ENCODE data around the gene TMEM52. TPM values are rescaled to one million over a fixed set of nuclear protein-coding genes. Genes with fewer than 3 reads are reported as not detected.

TMEM52 gene
- total and polyA plus RNA-seq, 2 of the 8 experiments (the other 6 are each of a cell fraction or from before 2014, with no cell fraction given), result 14.6 to 30.2 TPM

- no peak overlapping the region for H3K4me3 ChIP-seq (ENCODE audit: extremely low read depth in 1 of 4, insufficient read depth in 2 of 4, low read depth in 3 of 4, low read length in 4 of 4)
- no peak overlapping the region for H2AK5ac ChIP-seq (ENCODE audit: low read depth, low read length)
- H4K91ac ChIP-seq (replicated peaks; ENCODE audit: insufficient read length, low read length), result no peak overlapping the region
- H2BK15ac ChIP-seq (ENCODE audit: low read length), result no peak overlapping the region
- no peak overlapping the region for H3K14ac ChIP-seq (ENCODE audit: insufficient read length)
- no peak overlapping the region for H3K4ac ChIP-seq (replicated peaks; ENCODE audit: insufficient read length, low read depth, low read length)
- no peak overlapping the region; the same call in none of the 2 replicates for H4K8ac ChIP-seq (ENCODE audit: extremely low read depth, insufficient read depth, low read length)
- no peak overlapping the region for H3K56ac ChIP-seq (replicated peaks; ENCODE audit: insufficient read length, low read depth, low read length)
- H3K27me3 ChIP-seq (replicated peaks in 1 of 4; ENCODE audit: control insufficient read depth in 3 of 4, extremely low read depth in 1 of 4, insufficient read depth in 3 of 4, low read length in 3 of 4), result no peaks in the 10 kb centered on the region; a peak in 1 of 7 replicates
- no peak overlapping the region for H3K4me2 ChIP-seq (ENCODE audit: insufficient read depth in 1 of 2, low read depth in 2 of 2, low read length in 2 of 2)
- peaks cover 0 to 9% (median 0%) of the 10 kb centered on the region in 4 experiments; a peak in 2 of 7 replicates for H3K4me1 ChIP-seq (replicated peaks in 1 of 4; ENCODE audit: control insufficient read depth in 3 of 4, insufficient read depth in 4 of 4, low read length in 3 of 4)
- no peak overlapping the region for H3K23ac ChIP-seq (ENCODE audit: insufficient read length)
- H2BK20ac ChIP-seq (ENCODE audit: low read length), result no peak overlapping the region
- no peaks in the 10 kb centered on the region for H3K9me3 ChIP-seq (ENCODE audit: insufficient read depth in 2 of 2, low read depth in 1 of 2, low read length in 1 of 2)
- FAIRE-seq (no peak), DNase-seq (ENCODE audit: low read depth in 1 of 2, low spot score in 2 of 2) (no peak)
- ChIA-PET CTCF (ENCODE audit: partially characterized antibody) (interaction anchor here (0.5 to 4.0 kb wide), 19 partner anchors 10 to 236 kb away, joined by 3 to 21 read pairs (median 3); no protein-coding TSS in a partner anchor), POLR2A (ENCODE audit: partially characterized antibody) (interaction anchor here (0.6 to 1.8 kb wide), 7 partner anchors 10 to 410 kb away, joined by 3 to 15 read pairs (median 4); no protein-coding TSS in a partner anchor)
- no peak overlapping the region for H3K18ac ChIP-seq (ENCODE audit: extremely low read depth, low read length)
- H4K20me1 ChIP-seq (replicated peaks in 1 of 2; ENCODE audit: control insufficient read depth in 1 of 2, insufficient read depth in 2 of 2, low read length in 2 of 2), result peaks cover 0 to 6% of the 10 kb centered on the region in 2 experiments
- H3K79me2 ChIP-seq (ENCODE audit: control insufficient read depth in 1 of 2, insufficient read depth in 2 of 2, low read length in 2 of 2), result no peaks in the 10 kb centered on the region
- H3K23me2 ChIP-seq (ENCODE audit: low read depth, low read length), result no peaks in the 10 kb centered on the region
- no peaks in the 10 kb centered on the region for H3K79me1 ChIP-seq (ENCODE audit: low read depth, low read length)
- no peak overlapping the region for H2AFZ ChIP-seq (ENCODE audit: low read length)
- WGBS, 2 experiments (ENCODE audit: extremely low coverage in 1 of 2, insufficient coverage in 1 of 2, insufficient read length in 1 of 2, insufficient replicate concordance in 2 of 2, low coverage in 1 of 2, low lambda C conversion rate in 2 of 2, missing lambda C conversion rate in 1 of 2), result 87% methylated on average over 13 of the region's 13 CpGs; no CpG with 5 or more reads in 1 of the 2 experiments
- H3K27ac ChIP-seq (ENCODE audit: low read depth, low read length), result no peak overlapping the region
- H2BK12ac ChIP-seq (ENCODE audit: low read depth, low read length), result no peak overlapping the region
- no peak overlapping the region for H2BK120ac ChIP-seq (replicated peaks; ENCODE audit: low read depth, low read length)
- no peak overlapping the region for H2BK5ac ChIP-seq (ENCODE audit: low read depth, low read length)
- no peak overlapping the region for H4K5ac ChIP-seq (ENCODE audit: insufficient read length, low read depth, low read length)
- no peak overlapping the region for H3K9ac ChIP-seq (replicated peaks in 1 of 4; ENCODE audit: extremely low read depth in 1 of 4, low read depth in 3 of 4, low read length in 3 of 4)
- no peaks in the 10 kb centered on the region for H3K36me3 ChIP-seq (ENCODE audit: control insufficient read depth in 2 of 4, insufficient read depth in 4 of 4, low read length in 3 of 4)
- TF ChIP-seq TAF7 (optimal IDR thresholded peaks at IDR 0.05; ENCODE audit: borderline replicate concordance, low read depth, low read length) (no peak), YY1 (IDR thresholded peaks at IDR 0.05; ENCODE audit: low read depth, low read length) (no peak), GABPA (IDR thresholded peaks at IDR 0.05; ENCODE audit: borderline replicate concordance, insufficient read depth, low read length) (no peak), EZH2 (IDR thresholded peaks at IDR 0.05; ENCODE audit: low read depth, low read length, severe bottlenecking) (no peak), NRF1 (IDR thresholded peaks at IDR 0.05; ENCODE audit: low read depth, low read length) (no peak), POU5F1 (IDR thresholded peaks at IDR 0.05; ENCODE audit: low read depth, low read length) (no peak), RAD21 (IDR thresholded peaks at IDR 0.05 in 1 of 2, conservative IDR thresholded peaks at IDR 0.05 in 1 of 2; ENCODE audit: low read depth in 2 of 2, low read length in 2 of 2) (no peak), GTF2F1 (IDR thresholded peaks at IDR 0.05; ENCODE audit: borderline replicate concordance, low read depth, low read length) (no peak), JUND (IDR thresholded peaks at IDR 0.05; ENCODE audit: low read length) (no peak), PHF8 (conservative IDR thresholded peaks at IDR 0.05; ENCODE audit: low read depth, low read length) (no peak), BACH1 (IDR thresholded peaks at IDR 0.05; ENCODE audit: low read length) (no peak), HDAC6 (IDR thresholded peaks at IDR 0.05; ENCODE audit: low read depth, low read length) (no peak)
Measured at GRCh38 chr1:1901641-1902294, 17.3 kb downstream of the TMEM52 start.

Data from H1 (cell line).